DOHH2 (cell line): ENCODE measurements around the gene CDS2.
"Not testable (repeated sequence)": the region's sequence is repeated elsewhere in the genome, so short reads cannot be mapped to it uniquely, and the experiment has no call there.

Experiments used
- H3F3A ChIP-seq: fragments of 200-600 bp; sonication (generic), shearing (Covaris generic); 2 replicates; pipeline ENCODE4 v1.6.0; 2016; ENCODE audit warnings: antibody characterized with exemption, mild to moderate bottlenecking; ENCODE audit not compliant: control insufficient read depth, insufficient read depth
- H3K27ac ChIP-seq: fragments of 200-600 bp; sonication (generic); 2 replicates; pipeline ENCODE4 v1.5.1; 2014; ENCODE audit warnings: low read depth, mild to moderate bottlenecking, low read length, moderate library complexity
- H3K27me3 ChIP-seq: fragments of 200-600 bp; sonication (generic); 2 replicates; pipeline ENCODE4 v1.6.1; 2014; ENCODE audit warnings: mild to moderate bottlenecking, low read length, mixed read lengths; ENCODE audit not compliant: control insufficient read depth
- H3K36me3 ChIP-seq: fragments of 200-600 bp; sonication (generic); 2 replicates; pipeline ENCODE4 v1.6.1; 2014; ENCODE audit warnings: mild to moderate bottlenecking, low read length, moderate library complexity, mixed read lengths; ENCODE audit not compliant: control insufficient read depth
- H3K4me1 ChIP-seq: fragments of 200-600 bp; sonication (generic); 2 replicates; pipeline ENCODE4 v1.6.1; 2014; ENCODE audit warnings: mild to moderate bottlenecking, low read length, mixed read lengths; ENCODE audit not compliant: control insufficient read depth
- H3K4me2 ChIP-seq: fragments of 200-600 bp; sonication (generic); 2 replicates; pipeline ENCODE4 v1.6.0; 2014; ENCODE audit warnings: mild to moderate bottlenecking, low read length, moderate library complexity
- H3K4me3 ChIP-seq: fragments of 200-600 bp; sonication (generic); 2 replicates; pipeline ENCODE4 v1.5.1; 2014; ENCODE audit warnings: mild to moderate bottlenecking, low read length, mixed read lengths
- H3K79me2 ChIP-seq: fragments of 200-600 bp; sonication (generic); 2 replicates; pipeline ENCODE4 v1.6.1; 2014; ENCODE audit warnings: mild to moderate bottlenecking, low read length, mixed read lengths; ENCODE audit not compliant: control insufficient read depth
- H3K9me2 ChIP-seq: fragments of 200-600 bp; sonication (generic); replicated peaks from 2 replicates; pipeline ENCODE4 v1.6.1; 2014; ENCODE audit warnings: mild to moderate bottlenecking, low read length, mixed read lengths; ENCODE audit not compliant: control insufficient read depth
- H3K9me3 ChIP-seq: fragments of 200-600 bp; sonication (generic); 2 replicates; pipeline ENCODE4 v1.6.1; 2014; ENCODE audit warnings: antibody characterized with exemption, low read length, mixed read lengths; ENCODE audit not compliant: control insufficient read depth, insufficient read depth
- H4K20me1 ChIP-seq: fragments of 200-600 bp; sonication (generic); 2 replicates; pipeline ENCODE4 v1.6.0; 2014; ENCODE audit warnings: low read depth, mild to moderate bottlenecking, antibody characterized with exemption, low read length, moderate library complexity; ENCODE audit not compliant: control insufficient read depth, insufficient read depth
- EZH2phosphoT487 ChIP-seq: fragments of 200-600 bp; sonication (generic); IDR thresholded peaks from 2 replicates; pipeline ENCODE4 v1.6.1; 2017; ENCODE audit warnings: borderline replicate concordance, mild to moderate bottlenecking, antibody characterized with exemption, low read length, moderate library complexity, mixed read lengths
- TF ChIP-seq, protein P1 (sequence below): fragments of 200-600 bp; sonication (generic); IDR thresholded peaks from one replicate; pipeline ENCODE4 v1.5.1; 2014; ENCODE audit warnings: antibody characterized with exemption, mild to moderate bottlenecking, low read depth, low read length; ENCODE audit not compliant: poor library complexity, severe bottlenecking

The CDS2 gene

DNA sequence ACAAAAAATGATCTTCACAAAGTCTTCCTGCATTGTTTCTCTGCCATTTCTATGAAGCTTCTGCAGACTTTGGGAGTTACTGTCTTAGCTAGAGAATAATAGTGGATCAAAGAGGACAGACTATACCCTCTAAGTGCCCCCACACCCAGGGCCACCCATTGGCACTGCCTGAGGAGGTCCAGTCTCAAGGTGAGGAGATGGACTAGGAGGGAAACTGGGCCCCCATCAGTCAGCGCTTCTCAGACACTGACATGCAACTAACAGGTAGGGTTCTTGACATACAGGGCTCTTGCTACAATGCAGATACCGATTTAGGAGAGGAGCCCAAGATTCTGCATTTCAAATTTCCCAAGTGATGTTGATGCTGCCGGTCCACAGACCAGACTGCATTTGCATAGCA is 31.4 kb upstream of the CDS2 start:
- Histone ChIP-seq H4K20me1 (peaks cover 3% of the 10 kb centered on the region; the same call in 1 of the 2 replicates), H3K4me3 (no peak overlapping the region), H3K9me2 (no peaks in the 10 kb centered on the region), H3K27ac (no peak overlapping the region), H3K27me3 (no peaks in the 10 kb centered on the region), H3F3A (peaks cover 10% of the 10 kb centered on the region), H3K9me3 (no peaks in the 10 kb centered on the region), H3K36me3 (peaks cover 35% of the 10 kb centered on the region), H3K79me2 (no peaks in the 10 kb centered on the region), H3K4me1 (peaks cover 20% of the 10 kb centered on the region), H3K4me2 (no peak overlapping the region)
- no peak for TF ChIP-seq EZH2phosphoT487
- TF ChIP-seq, protein P1, sequence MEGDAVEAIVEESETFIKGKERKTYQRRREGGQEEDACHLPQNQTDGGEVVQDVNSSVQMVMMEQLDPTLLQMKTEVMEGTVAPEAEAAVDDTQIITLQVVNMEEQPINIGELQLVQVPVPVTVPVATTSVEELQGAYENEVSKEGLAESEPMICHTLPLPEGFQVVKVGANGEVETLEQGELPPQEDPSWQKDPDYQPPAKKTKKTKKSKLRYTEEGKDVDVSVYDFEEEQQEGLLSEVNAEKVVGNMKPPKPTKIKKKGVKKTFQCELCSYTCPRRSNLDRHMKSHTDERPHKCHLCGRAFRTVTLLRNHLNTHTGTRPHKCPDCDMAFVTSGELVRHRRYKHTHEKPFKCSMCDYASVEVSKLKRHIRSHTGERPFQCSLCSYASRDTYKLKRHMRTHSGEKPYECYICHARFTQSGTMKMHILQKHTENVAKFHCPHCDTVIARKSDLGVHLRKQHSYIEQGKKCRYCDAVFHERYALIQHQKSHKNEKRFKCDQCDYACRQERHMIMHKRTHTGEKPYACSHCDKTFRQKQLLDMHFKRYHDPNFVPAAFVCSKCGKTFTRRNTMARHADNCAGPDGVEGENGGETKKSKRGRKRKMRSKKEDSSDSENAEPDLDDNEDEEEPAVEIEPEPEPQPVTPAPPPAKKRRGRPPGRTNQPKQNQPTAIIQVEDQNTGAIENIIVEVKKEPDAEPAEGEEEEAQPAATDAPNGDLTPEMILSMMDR = no peak

DNA sequence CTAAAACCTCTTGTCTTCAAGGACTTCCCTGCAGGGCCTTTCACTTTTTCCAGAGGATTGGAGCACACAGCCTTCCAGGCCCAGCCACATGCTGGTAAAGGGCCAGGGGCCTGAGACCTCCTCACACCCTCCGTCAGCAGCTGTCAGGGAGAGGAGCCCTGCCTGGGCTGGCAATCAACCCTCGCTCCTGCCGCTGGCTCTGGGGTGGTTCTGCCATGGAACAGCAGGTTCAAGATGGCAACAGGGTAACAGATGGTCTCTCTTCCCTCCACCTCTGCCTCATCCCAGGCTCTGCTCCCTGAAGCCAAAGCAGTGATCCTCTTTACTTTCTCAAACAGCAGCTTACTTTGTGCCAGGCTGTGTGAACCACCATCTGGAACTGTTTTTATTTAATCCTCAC is 30.9 kb upstream of the CDS2 start:
- Histone ChIP-seq H3K4me2 (no peak overlapping the region), H3K36me3 (peaks cover 40% of the 10 kb centered on the region), H3K27ac (no peak overlapping the region), H3F3A (peaks cover 10% of the 10 kb centered on the region), H3K79me2 (no peaks in the 10 kb centered on the region), H3K9me2 (no peaks in the 10 kb centered on the region), H3K4me1 (peaks cover 16% of the 10 kb centered on the region), H3K4me3 (no peak overlapping the region), H3K27me3 (no peaks in the 10 kb centered on the region), H4K20me1 (peaks cover 3% of the 10 kb centered on the region; the same call in 1 of the 2 replicates), H3K9me3 (no peaks in the 10 kb centered on the region)
- no peak for TF ChIP-seq EZH2phosphoT487

DNA sequence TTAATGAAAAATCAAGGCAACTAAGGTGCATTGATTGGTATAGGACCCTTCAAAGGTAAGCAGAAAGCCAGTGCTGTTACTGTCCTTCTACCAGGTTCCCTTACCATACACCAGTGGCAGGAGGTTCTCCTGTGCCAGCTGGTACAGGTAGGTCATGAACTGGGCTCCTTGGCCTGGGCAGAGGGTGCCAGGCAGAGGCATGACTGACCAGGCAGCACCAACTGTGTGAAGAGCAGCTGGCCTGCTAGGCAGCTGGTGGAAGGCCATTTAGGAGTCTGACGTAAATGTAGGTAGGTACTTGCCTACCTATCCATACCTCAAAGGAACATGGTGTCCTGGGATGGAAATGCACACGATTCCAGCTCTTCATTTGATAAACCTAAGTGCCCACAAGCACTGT is 30.3 kb upstream of the CDS2 start:
- Histone ChIP-seq H3K9me3 (no peaks in the 10 kb centered on the region), H3K4me2 (no peak overlapping the region), H3K4me1 (peaks cover 16% of the 10 kb centered on the region), H3K27ac (no peak overlapping the region), H3K4me3 (no peak overlapping the region), H3K9me2 (no peaks in the 10 kb centered on the region), H4K20me1 (peaks cover 3% of the 10 kb centered on the region; the same call in 1 of the 2 replicates), H3K79me2 (no peaks in the 10 kb centered on the region), H3K36me3 (peaks cover 45% of the 10 kb centered on the region), H3K27me3 (no peaks in the 10 kb centered on the region), H3F3A (peaks cover 14% of the 10 kb centered on the region)
- TF ChIP-seq, protein P1 = no peak
- TF ChIP-seq EZH2phosphoT487 = no peak

DNA sequence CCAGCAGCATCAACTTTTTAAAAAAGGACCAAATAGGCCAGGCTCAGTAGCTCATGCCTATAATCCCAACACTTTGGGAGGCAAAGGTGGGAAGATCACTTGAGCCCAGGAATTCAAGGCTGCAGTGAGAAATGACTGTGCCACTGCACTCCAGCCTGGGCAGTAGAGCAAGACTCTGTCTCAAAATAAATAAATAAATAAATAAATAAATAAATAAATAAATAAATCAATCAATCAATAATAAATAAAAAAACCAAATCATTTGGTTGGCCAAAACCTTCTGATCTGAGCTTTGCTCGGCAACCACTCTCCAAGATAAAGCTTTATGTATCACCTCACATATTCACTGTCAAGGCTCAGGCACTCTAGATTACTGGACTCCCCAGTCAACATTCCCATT is 27.8 kb upstream of the CDS2 start:
- not testable (repeated sequence) for H4K20me1 ChIP-seq, H3K4me3 ChIP-seq, H3K4me1 ChIP-seq, H3K9me2 ChIP-seq, H3K9me3 ChIP-seq, H3K27me3 ChIP-seq, H3K4me2 ChIP-seq, H3K27ac ChIP-seq, H3K79me2 ChIP-seq
- Histone ChIP-seq H3K36me3 (peaks cover 66% of the 10 kb centered on the region), H3F3A (peaks cover 11% of the 10 kb centered on the region; the same call in 1 of the 2 replicates)

DNA sequence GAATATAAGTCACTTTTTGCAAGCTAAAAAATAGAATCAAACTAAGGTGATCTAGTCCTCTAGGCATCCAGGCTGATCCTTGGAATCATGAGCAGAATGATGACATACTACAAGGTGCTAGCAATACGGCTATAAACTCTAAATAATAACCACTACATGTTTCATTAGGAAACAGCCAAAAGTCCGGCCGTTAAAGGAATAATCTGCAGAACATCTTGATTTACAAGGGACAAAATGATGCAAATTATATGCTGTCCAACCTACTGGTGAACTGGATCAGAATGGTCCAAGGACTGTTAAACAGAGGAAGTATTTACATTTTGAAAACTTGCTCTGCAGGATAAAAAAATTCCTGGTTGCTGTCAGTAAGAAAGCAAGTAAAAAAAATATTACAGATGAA is 26.9 kb upstream of the CDS2 start:
- not testable (repeated sequence) for H4K20me1 ChIP-seq, H3K9me3 ChIP-seq, H3K4me1 ChIP-seq, H3K9me2 ChIP-seq, H3K4me2 ChIP-seq, H3K27me3 ChIP-seq, H3K79me2 ChIP-seq, H3K27ac ChIP-seq, H3K4me3 ChIP-seq
- H3K36me3 ChIP-seq = peaks cover 73% of the 10 kb centered on the region
- peaks cover 14% of the 10 kb centered on the region; the same call in 1 of the 2 replicates for H3F3A ChIP-seq
